ENCODE data around the gene TANGO2. TPM values are rescaled to one million over a fixed set of nuclear protein-coding genes. Genes with fewer than 3 reads are reported as not detected.

The TANGO2 gene
- total and polyA plus RNA-seq, 3 donors from 2014 or later, result 13.5 to 21.5 (median 19.0) TPM

GRCh38 chr22:20002128-20002527 is 18.8 kb upstream of the TANGO2 start:
- H3K36me3 ChIP-seq (ENCODE audit: low read depth, missing control alignments), result no peaks in the 10 kb centered on the region
- no peak for DNase-seq
- TF ChIP-seq CTCF (IDR thresholded peaks at IDR 0.05) (no peak), POLR2A (IDR thresholded peaks at IDR 0.05) (no peak)
- H3K9me3 ChIP-seq, result no peaks in the 10 kb centered on the region
- intact Hi-C loops (cut with DNase I; ENCODE audit: low total_unique reads), result no loop called here
- WGBS, 2 donors, result 82 to 92% methylated on average over 9 of the region's 9 CpGs
- H3K27ac ChIP-seq, result no peak overlapping the region
- H3K27me3 ChIP-seq, result no peaks in the 10 kb centered on the region
- H3K4me1 ChIP-seq, result peaks cover 11% of the 10 kb centered on the region
- no peak overlapping the region for H3K4me3 ChIP-seq

GRCh38 chr22:20002636-20003035 is 18.3 kb upstream of the TANGO2 start:
- no peak for TF ChIP-seq CTCF (IDR thresholded peaks at IDR 0.05)
- no peak for TF ChIP-seq POLR2A (IDR thresholded peaks at IDR 0.05)
- Histone ChIP-seq H3K36me3 (ENCODE audit: low read depth, missing control alignments) (no peaks in the 10 kb centered on the region), H3K4me3 (no peak overlapping the region), H3K27ac (no peak overlapping the region), H3K9me3 (no peaks in the 10 kb centered on the region), H3K4me1 (peaks cover 11% of the 10 kb centered on the region), H3K27me3 (no peaks in the 10 kb centered on the region)
- intact Hi-C loops (cut with DNase I; ENCODE audit: low total_unique reads), result no loop called here
- no peak for DNase-seq
- 94 to 96% methylated on average over 2 of the region's 2 CpGs for WGBS, 2 donors

GRCh38 chr22:20003304-20003703 is 17.6 kb upstream of the TANGO2 start:
- no peaks in the 10 kb centered on the region for H3K9me3 ChIP-seq
- no peak for DNase-seq

GRCh38 chr22:20004464-20004863 is 16.4 kb upstream of the TANGO2 start:
- DNase-seq, result no peak
- intact Hi-C loops (cut with DNase I; ENCODE audit: low total_unique reads), result no loop called here
- no peak overlapping the region for H3K27ac ChIP-seq
- no peak overlapping the region for H3K4me3 ChIP-seq
- no peaks in the 10 kb centered on the region for H3K27me3 ChIP-seq
- H3K36me3 ChIP-seq (ENCODE audit: low read depth, missing control alignments), result no peaks in the 10 kb centered on the region
- WGBS, 2 donors, result 92 to 95% methylated on average over 3 of the region's 3 CpGs
- TF ChIP-seq POLR2A (IDR thresholded peaks at IDR 0.05) (no peak), CTCF (IDR thresholded peaks at IDR 0.05) (no peak)
- peaks cover 3% of the 10 kb centered on the region for H3K4me1 ChIP-seq
- H3K9me3 ChIP-seq, result no peaks in the 10 kb centered on the region

More at GRCh38 chr22:20003304-20003703, 17.6 kb upstream of the TANGO2 start:
- Histone ChIP-seq H3K4me1 (peaks cover 7% of the 10 kb centered on the region), H3K27ac (no peak overlapping the region), H3K27me3 (no peaks in the 10 kb centered on the region), H3K36me3 (ENCODE audit: low read depth, missing control alignments) (no peaks in the 10 kb centered on the region), H3K4me3 (no peak overlapping the region)
- 98 to 100% methylated on average over 1 of the region's 1 CpG for WGBS, 2 donors
- intact Hi-C loops (cut with DNase I; ENCODE audit: low total_unique reads), result no loop called here
- no peak for TF ChIP-seq POLR2A (IDR thresholded peaks at IDR 0.05)
- no peak for TF ChIP-seq CTCF (IDR thresholded peaks at IDR 0.05)

- intact Hi-C loops (cut with DNase I; ENCODE audit: low total_unique reads), result no loop called here
- Histone ChIP-seq H3K9me3 (no peaks in the 10 kb centered on the region), H3K36me3 (ENCODE audit: low read depth, missing control alignments) (no peaks in the 10 kb centered on the region), H3K4me1 (peaks cover 3% of the 10 kb centered on the region), H3K27me3 (no peaks in the 10 kb centered on the region), H3K4me3 (no peak overlapping the region), H3K27ac (no peak overlapping the region)
- 90 to 91% methylated on average over 10 to 11 of the region's 11 CpGs for WGBS, 2 donors
- no peak for DNase-seq
- TF ChIP-seq CTCF (IDR thresholded peaks at IDR 0.05), result no peak
- TF ChIP-seq POLR2A (IDR thresholded peaks at IDR 0.05), result no peak
Observed at GRCh38 chr22:20008221-20008995, 12.5 kb upstream of the TANGO2 start.
